WTC11 (cell line): ENCODE data around the gene PPP3CA. TPM values are rescaled to one million over a fixed set of nuclear protein-coding genes. Genes with fewer than 3 reads are reported as not detected.

Experiments
- ATAC-seq: fragments of 200-7000 bp; cut with Tn5 transposase; 2 replicates; pipeline ENCODE4 v1.10.0; 2021; ENCODE audit warnings: mild to moderate bottlenecking, moderate library complexity
- CTCF ChIA-PET: fragments of 300-600 bp; sonication (Branson Sonifier 250); formaldehyde crosslinking; loops from one replicate; lab custom pipeline; 2021; ENCODE audit warnings: antibody characterized with exemption; lab: Charles Lee
- POLR2A ChIA-PET: fragments of 350-600 bp; sonication (Branson Sonifier 250); formaldehyde crosslinking; loops from one replicate; lab custom pipeline; 2021; ENCODE audit warnings: antibody characterized with exemption; lab: Charles Lee
- DNase-seq: peaks from one replicate; pipeline ENCODE4 v3.0.0; 2021; ENCODE audit warnings: low spot score
- H3K27ac Mint-ChIP-seq: 2 replicates; pipeline ENCODE4 v1.8.0; 2021; ENCODE audit warnings: mixed read lengths
- H3K27me3 Mint-ChIP-seq: 2 replicates; pipeline ENCODE4 v1.8.0; 2021; ENCODE audit warnings: low read depth, mild to moderate bottlenecking, moderate library complexity, mixed read lengths
- H3K36me3 Mint-ChIP-seq: 2 replicates; pipeline ENCODE4 v1.8.0; 2021; ENCODE audit warnings: mixed read lengths
- H3K4me1 Mint-ChIP-seq: 2 replicates; pipeline ENCODE4 v1.8.0; 2022; ENCODE audit warnings: mixed read lengths
- H3K4me3 Mint-ChIP-seq: 2 replicates; pipeline ENCODE4 v1.8.0; 2021; ENCODE audit warnings: mild to moderate bottlenecking, moderate library complexity, mixed read lengths
- H3K9me3 Mint-ChIP-seq: 2 replicates; pipeline ENCODE4 v1.8.0; 2021; ENCODE audit warnings: mixed read lengths
- AR ChIP-seq: fragments of 250-450 bp; sonication (Bioruptor Pico); IDR thresholded peaks from 2 replicates; pipeline ENCODE4 v1.9.0; 2021; ENCODE audit warnings: mild to moderate bottlenecking
- ATF1 ChIP-seq: sonication (generic); formaldehyde crosslinking; IDR thresholded peaks from 2 replicates; pipeline ENCODE4 v1.8.1; 2023; ENCODE audit warnings: mild to moderate bottlenecking, moderate library complexity, missing genetic modification reagents
- ATF3 ChIP-seq: sonication (generic); formaldehyde crosslinking; conservative IDR thresholded peaks from 2 replicates; pipeline ENCODE4 v1.8.1; 2022; ENCODE audit warnings: mild to moderate bottlenecking, missing genetic modification reagents
- CREB1 ChIP-seq: sonication (generic); formaldehyde crosslinking; IDR thresholded peaks from 2 replicates; pipeline ENCODE4 v1.8.0; 2023; ENCODE audit warnings: mild to moderate bottlenecking, missing genetic modification reagents
- CREM ChIP-seq: sonication (generic); formaldehyde crosslinking; IDR thresholded peaks from 2 replicates; pipeline ENCODE4 v1.8.1; 2022; ENCODE audit warnings: mild to moderate bottlenecking, missing genetic modification reagents, moderate library complexity
- E2F1 ChIP-seq: sonication (generic); formaldehyde crosslinking; IDR thresholded peaks from 2 replicates; pipeline ENCODE4 v1.8.0; 2022; ENCODE audit warnings: mild to moderate bottlenecking, missing genetic modification reagents
- ETV6 ChIP-seq: sonication (generic); formaldehyde crosslinking; IDR thresholded peaks from 2 replicates; pipeline ENCODE4 v1.8.1; 2022; ENCODE audit warnings: mild to moderate bottlenecking, missing genetic modification reagents
- FOXP1 ChIP-seq: sonication (generic); formaldehyde crosslinking; IDR thresholded peaks from 2 replicates; pipeline ENCODE4 v1.8.0; 2022; ENCODE audit warnings: missing genetic modification reagents, mild to moderate bottlenecking, moderate library complexity, borderline replicate concordance
- GABPB1 ChIP-seq: sonication (generic); formaldehyde crosslinking; IDR thresholded peaks from 2 replicates; pipeline ENCODE4 v1.8.1; 2023; ENCODE audit warnings: mild to moderate bottlenecking, missing genetic modification reagents
- GTF2I ChIP-seq: fragments of 250-450 bp; sonication (Bioruptor Pico); conservative IDR thresholded peaks from 2 replicates; pipeline ENCODE4 v1.4.0; 2021; ENCODE audit warnings: mild to moderate bottlenecking
- IRF2 ChIP-seq: sonication (generic); formaldehyde crosslinking; IDR thresholded peaks from 2 replicates; pipeline ENCODE4 v1.8.0; 2022; ENCODE audit warnings: low read depth, missing genetic modification reagents, borderline replicate concordance
- NR3C1 ChIP-seq: sonication (generic); formaldehyde crosslinking; conservative IDR thresholded peaks from 2 replicates; pipeline ENCODE4 v1.8.1; 2023; ENCODE audit warnings: low read depth, mild to moderate bottlenecking, missing genetic modification reagents
- PREB ChIP-seq: sonication (generic); formaldehyde crosslinking; IDR thresholded peaks from 2 replicates; pipeline ENCODE4 v1.8.1; 2022; ENCODE audit warnings: mild to moderate bottlenecking, missing genetic modification reagents, moderate library complexity, borderline replicate concordance
- RORB ChIP-seq: fragments of 250-450 bp; sonication (Bioruptor Pico); IDR thresholded peaks from 2 replicates; pipeline ENCODE4 v1.9.0; 2021; ENCODE audit warnings: mild to moderate bottlenecking
- SMAD3 ChIP-seq: sonication (generic); formaldehyde crosslinking; IDR thresholded peaks from 2 replicates; pipeline ENCODE4 v1.8.0; 2022; ENCODE audit warnings: missing genetic modification reagents, mild to moderate bottlenecking, borderline replicate concordance
- SMAD4 ChIP-seq: sonication (generic); formaldehyde crosslinking; IDR thresholded peaks from 2 replicates; pipeline ENCODE4 v1.8.0; 2022; ENCODE audit warnings: mild to moderate bottlenecking, missing genetic modification reagents
- SOX15 ChIP-seq: fragments of 250-450 bp; sonication (Bioruptor Pico); IDR thresholded peaks from 2 replicates; pipeline ENCODE4 v1.9.0; 2021; ENCODE audit warnings: mild to moderate bottlenecking
- USF2 ChIP-seq: sonication (generic); formaldehyde crosslinking; IDR thresholded peaks from 2 replicates; pipeline ENCODE4 v1.8.1; 2023; ENCODE audit warnings: mild to moderate bottlenecking, missing genetic modification reagents, moderate library complexity
- ZNF138 ChIP-seq: sonication (generic); formaldehyde crosslinking; conservative IDR thresholded peaks from 2 replicates; pipeline ENCODE4 v1.8.1; 2022; ENCODE audit warnings: mild to moderate bottlenecking, moderate library complexity, missing genetic modification reagents
- ZNF281 ChIP-seq: sonication (generic); formaldehyde crosslinking; IDR thresholded peaks from 2 replicates; pipeline ENCODE4 v1.8.0; 2023; ENCODE audit warnings: mild to moderate bottlenecking, missing genetic modification reagents
- total RNA-seq: library from RNA; stranded (reverse); gene quantifications from 3 replicates; pipeline ENCODE4 v1.2.3, GENCODE V29; 2021
- TF ChIP-seq, protein P1 (sequence below): fragments of 250-450 bp; sonication (Bioruptor Pico); IDR thresholded peaks from 2 replicates; pipeline ENCODE4 v1.9.0; 2021; ENCODE audit warnings: mild to moderate bottlenecking
- TF ChIP-seq, protein P2 (sequence below): fragments of 250-450 bp; sonication (Bioruptor Pico); conservative IDR thresholded peaks from 2 replicates; pipeline ENCODE4 v1.9.0; 2021; ENCODE audit warnings: mild to moderate bottlenecking
- TF ChIP-seq, protein P3 (sequence below): sonication (generic); formaldehyde crosslinking; IDR thresholded peaks from 2 replicates; pipeline ENCODE4 v1.8.0; 2022; ENCODE audit warnings: mild to moderate bottlenecking, missing genetic modification reagents

PPP3CA gene
- total RNA-seq, 1 experiment from 2014 or later: 41.6 TPM

GRCh38 chr4:101075536-101075935 is 271.8 kb downstream of the PPP3CA start:
- H3K4me1 Mint-ChIP-seq: peaks cover 13% of the 10 kb centered on the region
- peaks cover 3% of the 10 kb centered on the region; the same call in 1 of the 2 replicates for H3K9me3 Mint-ChIP-seq
- H3K27ac Mint-ChIP-seq: no peak overlapping the region
- POLR2A ChIA-PET: no interaction called here
- no peaks in the 10 kb centered on the region for H3K27me3 Mint-ChIP-seq
- TF ChIP-seq SMAD4 (CRISPR knock-in tag) (no peak), GABPB1 (CRISPR knock-in tag) (no peak), ATF1 (CRISPR knock-in tag) (no peak), ATF3 (CRISPR knock-in tag) (no peak), CREM (no peak), ETV6 (CRISPR knock-in tag) (no peak), AR (no peak), PREB (CRISPR knock-in tag) (no peak), ZNF138 (CRISPR knock-in tag) (no peak), ZNF281 (no peak), FOXP1 (no peak), IRF2 (no peak), SMAD3 (no peak), USF2 (CRISPR knock-in tag) (no peak)
- TF ChIP-seq, protein P1, sequence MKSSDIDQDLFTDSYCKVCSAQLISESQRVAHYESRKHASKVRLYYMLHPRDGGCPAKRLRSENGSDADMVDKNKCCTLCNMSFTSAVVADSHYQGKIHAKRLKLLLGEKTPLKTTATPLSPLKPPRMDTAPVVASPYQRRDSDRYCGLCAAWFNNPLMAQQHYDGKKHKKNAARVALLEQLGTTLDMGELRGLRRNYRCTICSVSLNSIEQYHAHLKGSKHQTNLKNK: no peak
- TF ChIP-seq, protein P2, sequence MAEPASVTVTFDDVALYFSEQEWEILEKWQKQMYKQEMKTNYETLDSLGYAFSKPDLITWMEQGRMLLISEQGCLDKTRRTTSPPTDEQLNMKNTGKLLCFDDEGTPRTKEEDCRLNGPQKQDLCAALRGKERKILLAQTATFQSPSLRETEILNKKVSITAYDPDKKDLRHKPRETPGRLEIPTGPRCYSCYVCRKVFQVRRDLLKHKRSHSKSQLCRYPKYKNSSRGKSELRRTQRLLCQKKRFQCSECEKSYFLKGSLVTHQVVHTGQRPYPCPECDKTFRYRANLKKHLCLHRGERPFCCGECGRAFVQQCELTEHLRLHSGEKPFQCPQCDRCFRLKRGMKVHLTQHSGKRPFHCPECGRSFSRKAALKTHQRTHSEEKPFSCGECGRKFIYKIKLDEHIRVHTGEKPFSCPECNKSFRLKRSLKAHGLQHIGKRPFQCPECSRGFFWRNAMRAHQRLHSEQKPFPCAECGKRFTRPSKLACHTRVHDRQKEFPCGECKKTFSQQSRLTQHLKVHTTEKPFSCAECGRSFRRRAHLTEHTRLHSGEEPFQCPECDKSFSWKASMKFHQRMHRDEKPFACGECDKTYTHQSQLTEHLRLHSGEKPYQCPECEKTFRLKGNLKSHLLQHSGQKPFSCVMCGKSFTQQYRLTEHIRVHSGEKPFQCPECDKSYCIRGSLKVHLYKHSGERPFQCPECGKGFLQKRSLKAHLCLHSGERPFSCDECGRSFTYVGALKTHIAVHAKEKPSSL (CRISPR knock-in tag): no peak
- H3K36me3 Mint-ChIP-seq: peaks cover 2% of the 10 kb centered on the region; the same call in 1 of the 2 replicates
- ATAC-seq: no peak
- DNase-seq: no peak
- no peak overlapping the region for H3K4me3 Mint-ChIP-seq
- CTCF ChIA-PET: no interaction called here

GRCh38 chr4:101074326-101074725 is 273.0 kb downstream of the PPP3CA start:
- TF ChIP-seq E2F1 (no peak), NR3C1 (CRISPR knock-in tag) (no peak), CREB1 (CRISPR knock-in tag) (no peak), GTF2I (CRISPR knock-in tag) (no peak), SOX15 (CRISPR knock-in tag) (no peak), RORB (CRISPR knock-in tag) (no peak)
- TF ChIP-seq, protein P3, sequence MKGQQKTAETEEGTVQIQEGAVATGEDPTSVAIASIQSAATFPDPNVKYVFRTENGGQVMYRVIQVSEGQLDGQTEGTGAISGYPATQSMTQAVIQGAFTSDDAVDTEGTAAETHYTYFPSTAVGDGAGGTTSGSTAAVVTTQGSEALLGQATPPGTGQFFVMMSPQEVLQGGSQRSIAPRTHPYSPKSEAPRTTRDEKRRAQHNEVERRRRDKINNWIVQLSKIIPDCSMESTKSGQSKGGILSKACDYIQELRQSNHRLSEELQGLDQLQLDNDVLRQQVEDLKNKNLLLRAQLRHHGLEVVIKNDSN (CRISPR knock-in tag): no peak
- Mint-ChIP-seq H3K27ac (no peak overlapping the region), H3K4me1 (peaks cover 13% of the 10 kb centered on the region), H3K36me3 (no peaks in the 10 kb centered on the region), H3K27me3 (no peaks in the 10 kb centered on the region), H3K9me3 (no peaks in the 10 kb centered on the region), H3K4me3 (no peak overlapping the region)
- ATAC-seq (no peak), DNase-seq (no peak)
- ChIA-PET POLR2A (no interaction called here), CTCF (no interaction called here)
